Type B pancreatic cell (in vitro differentiated cells): ENCODE data around the gene TBCK. TPM values are rescaled to one million over a fixed set of nuclear protein-coding genes. Genes with fewer than 3 reads are reported as not detected.
"Not testable (repeated sequence)": the region's sequence is repeated elsewhere in the genome, so short reads cannot be mapped to it uniquely, and the experiment has no call there.

Source experiments
- DNase-seq: peaks from one replicate; pipeline ENCODE4 v3.0.0; 2021; ENCODE audit warnings: mixed read lengths; ENCODE audit not compliant: unreplicated experiment; ENCODE audit errors: extremely low spot score
- H3K27ac Mint-ChIP-seq: 2 replicates; pipeline ENCODE4 v1.8.0; 2021; ENCODE audit warnings: mild to moderate bottlenecking, mixed read lengths
- H3K27me3 Mint-ChIP-seq: 2 replicates; pipeline ENCODE4 v1.8.0; 2021; ENCODE audit warnings: mixed read lengths
- H3K36me3 Mint-ChIP-seq: 2 replicates; pipeline ENCODE4 v1.8.0; 2021; ENCODE audit warnings: mixed read lengths
- H3K4me1 Mint-ChIP-seq: one replicate; pipeline ENCODE4 v1.8.0; 2021; ENCODE audit warnings: mixed read lengths; ENCODE audit not compliant: unreplicated experiment
- H3K4me3 Mint-ChIP-seq: 2 replicates; pipeline ENCODE4 v1.8.0; 2021; ENCODE audit warnings: mild to moderate bottlenecking, mixed read lengths
- H3K9me3 Mint-ChIP-seq: 2 replicates; pipeline ENCODE4 v1.8.0; 2021; ENCODE audit warnings: mixed read lengths
- total RNA-seq: library from RNA; stranded (reverse); gene quantifications from 2 replicates; pipeline ENCODE4 v1.2.1, GENCODE V29; 2021; ENCODE audit warnings: low replicate concordance
- TF ChIP-seq, protein P1 (sequence below): fragments of 200-600 bp; sonication (generic); conservative IDR thresholded peaks from 2 replicates; pipeline ENCODE4 v1.5.0; 2021; ENCODE audit warnings: antibody characterized with exemption, mild to moderate bottlenecking

The TBCK gene
- total RNA-seq, 1 donor from 2014 or later: 59.8 TPM

- Mint-ChIP-seq H3K27me3 (no peaks in the 10 kb centered on the region), H3K9me3 (peaks cover 4% of the 10 kb centered on the region), H3K4me1 (no peaks in the 10 kb centered on the region), H3K4me3 (no peak overlapping the region), H3K36me3 (peaks cover 8% of the 10 kb centered on the region), H3K27ac (no peak overlapping the region)
- no peak for DNase-seq
- TF ChIP-seq, protein P1, sequence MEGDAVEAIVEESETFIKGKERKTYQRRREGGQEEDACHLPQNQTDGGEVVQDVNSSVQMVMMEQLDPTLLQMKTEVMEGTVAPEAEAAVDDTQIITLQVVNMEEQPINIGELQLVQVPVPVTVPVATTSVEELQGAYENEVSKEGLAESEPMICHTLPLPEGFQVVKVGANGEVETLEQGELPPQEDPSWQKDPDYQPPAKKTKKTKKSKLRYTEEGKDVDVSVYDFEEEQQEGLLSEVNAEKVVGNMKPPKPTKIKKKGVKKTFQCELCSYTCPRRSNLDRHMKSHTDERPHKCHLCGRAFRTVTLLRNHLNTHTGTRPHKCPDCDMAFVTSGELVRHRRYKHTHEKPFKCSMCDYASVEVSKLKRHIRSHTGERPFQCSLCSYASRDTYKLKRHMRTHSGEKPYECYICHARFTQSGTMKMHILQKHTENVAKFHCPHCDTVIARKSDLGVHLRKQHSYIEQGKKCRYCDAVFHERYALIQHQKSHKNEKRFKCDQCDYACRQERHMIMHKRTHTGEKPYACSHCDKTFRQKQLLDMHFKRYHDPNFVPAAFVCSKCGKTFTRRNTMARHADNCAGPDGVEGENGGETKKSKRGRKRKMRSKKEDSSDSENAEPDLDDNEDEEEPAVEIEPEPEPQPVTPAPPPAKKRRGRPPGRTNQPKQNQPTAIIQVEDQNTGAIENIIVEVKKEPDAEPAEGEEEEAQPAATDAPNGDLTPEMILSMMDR: no peak
Measured at GRCh38 chr4:106126062-106126461, 189.9 kb downstream of the TBCK start.

GRCh38 chr4:106119949-106120555, 196.0 kb downstream of the TBCK start:
- not testable (repeated sequence) for H3K4me1 Mint-ChIP-seq, DNase-seq, H3K27me3 Mint-ChIP-seq, H3K27ac Mint-ChIP-seq, H3K9me3 Mint-ChIP-seq, H3K4me3 Mint-ChIP-seq
- peaks cover 23% of the 10 kb centered on the region for H3K36me3 Mint-ChIP-seq

GRCh38 chr4:106116025-106116424, 200.0 kb downstream of the TBCK start:
- TF ChIP-seq, protein P1: no peak
- H3K4me1 Mint-ChIP-seq: peaks cover 6% of the 10 kb centered on the region

DNA sequence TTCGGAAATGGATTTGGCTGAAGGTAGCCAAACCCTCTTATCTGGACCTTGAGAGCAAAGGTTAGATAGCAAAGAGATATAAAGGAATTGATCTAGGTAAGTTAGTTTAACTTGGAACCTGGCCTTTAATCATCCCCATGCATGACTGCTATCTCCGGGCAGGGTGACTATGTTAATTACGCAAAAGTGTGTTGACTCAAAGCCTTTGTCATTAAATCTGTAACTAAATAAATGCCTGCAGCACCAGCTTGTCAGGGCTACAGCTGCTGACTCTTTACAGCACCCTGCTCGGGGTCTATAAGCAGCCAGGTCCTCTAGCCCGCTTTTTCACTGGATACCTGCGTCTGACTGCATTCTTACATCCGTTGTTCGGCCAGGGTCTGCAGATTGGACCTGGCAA, 201.7 kb downstream of the TBCK start:
- no peak overlapping the region for H3K27ac Mint-ChIP-seq
- no peak overlapping the region for H3K4me3 Mint-ChIP-seq
- H3K4me1 Mint-ChIP-seq: no peaks in the 10 kb centered on the region
- peaks cover 55% of the 10 kb centered on the region for H3K36me3 Mint-ChIP-seq
- H3K9me3 Mint-ChIP-seq: peaks cover 16% of the 10 kb centered on the region
- TF ChIP-seq, protein P1: no peak
- H3K27me3 Mint-ChIP-seq: no peaks in the 10 kb centered on the region
- DNase-seq: no peak

More at GRCh38 chr4:106116025-106116424, 200.0 kb downstream of the TBCK start:
- H3K9me3 Mint-ChIP-seq: peaks cover 11% of the 10 kb centered on the region
- DNase-seq: no peak
- no peaks in the 10 kb centered on the region for H3K27me3 Mint-ChIP-seq
- no peak overlapping the region for H3K27ac Mint-ChIP-seq
- H3K36me3 Mint-ChIP-seq: peaks cover 52% of the 10 kb centered on the region
- H3K4me3 Mint-ChIP-seq: no peak overlapping the region

DNA sequence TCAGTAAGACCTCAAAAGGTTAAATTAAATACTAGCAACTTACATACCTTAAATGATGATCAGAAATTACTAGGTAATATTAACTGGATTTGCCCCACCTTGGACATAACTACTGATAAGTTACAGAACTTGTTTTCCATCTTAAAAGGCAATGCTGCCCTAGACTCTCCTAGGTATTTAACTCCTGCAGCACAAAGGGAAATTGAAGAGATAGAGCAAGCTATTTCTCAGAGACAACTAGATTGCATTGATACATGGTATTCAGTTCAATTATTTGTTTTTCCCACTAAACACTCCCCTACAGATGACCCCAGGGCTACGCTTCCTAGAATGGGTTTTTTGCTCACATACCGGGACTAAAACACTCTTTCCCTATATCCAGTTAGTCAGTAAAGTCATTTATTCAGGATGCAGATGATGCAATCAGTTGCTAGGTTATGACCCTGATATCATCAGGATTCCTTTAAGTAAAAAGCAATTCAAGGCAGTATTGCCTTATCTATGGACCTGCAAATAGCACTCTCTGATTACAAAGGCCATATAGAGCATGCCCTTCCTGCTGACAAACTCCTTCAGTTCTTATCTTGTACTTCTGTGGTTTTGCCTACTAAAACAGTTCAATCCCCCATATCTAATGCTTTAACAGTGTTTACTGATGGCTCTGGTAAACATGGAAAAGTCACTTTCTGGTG, 204.1 kb downstream of the TBCK start:
- Mint-ChIP-seq H3K36me3 (peaks cover 76% of the 10 kb centered on the region), H3K9me3 (peaks cover 30% of the 10 kb centered on the region)

GRCh38 chr4:106109929-106110328, 206.1 kb downstream of the TBCK start:
- Mint-ChIP-seq H3K4me1 (no peaks in the 10 kb centered on the region), H3K36me3 (peaks cover 82% of the 10 kb centered on the region), H3K27me3 (no peaks in the 10 kb centered on the region), H3K27ac (no peak overlapping the region), H3K9me3 (peaks cover 38% of the 10 kb centered on the region), H3K4me3 (no peak overlapping the region)
- DNase-seq: no peak
- TF ChIP-seq, protein P1: no peak

More for the DNA sequence above, 204.1 kb downstream of the TBCK start:
- not testable (repeated sequence) for H3K4me3 Mint-ChIP-seq, H3K27me3 Mint-ChIP-seq, H3K27ac Mint-ChIP-seq, H3K4me1 Mint-ChIP-seq, DNase-seq
